Endodermal cell (in vitro differentiated cells): ENCODE results near the gene TSPAN9. TPM values are rescaled to one million over a fixed set of nuclear protein-coding genes. Genes with fewer than 3 reads are reported as not detected.

Experiments used
- DNase-seq: peaks from one replicate; pipeline ENCODE4 v3.0.0-alpha.2; 2017
- H3K27ac ChIP-seq: 2 replicates; pipeline ENCODE4 v1.5.1; 2013; ENCODE audit warnings: mild to moderate bottlenecking, low read depth, low read length, moderate library complexity
- H3K27me3 ChIP-seq: 2 replicates; pipeline ENCODE4 v1.6.1; 2013; ENCODE audit warnings: mild to moderate bottlenecking, low read length, moderate library complexity; ENCODE audit not compliant: insufficient read depth, control insufficient read depth, poor library complexity, severe bottlenecking
- H3K36me3 ChIP-seq: 2 replicates; pipeline ENCODE4 v1.7.0; 2013; ENCODE audit warnings: mild to moderate bottlenecking, low read length, moderate library complexity; ENCODE audit not compliant: control insufficient read depth, insufficient read depth
- H3K4me1 ChIP-seq: one replicate; pipeline ENCODE4 v1.7.0; 2013; ENCODE audit warnings: low read length; ENCODE audit not compliant: control insufficient read depth, insufficient read depth
- H3K4me3 ChIP-seq: 2 replicates; pipeline ENCODE4 v1.5.1; 2013; ENCODE audit warnings: mild to moderate bottlenecking, low read length, moderate library complexity
- H3K9ac ChIP-seq: 2 replicates; pipeline ENCODE4 v1.6.1; 2013; ENCODE audit warnings: mild to moderate bottlenecking, low read length, moderate library complexity; ENCODE audit not compliant: poor library complexity, severe bottlenecking; ENCODE audit errors: extremely low read depth
- H3K9me3 ChIP-seq: 2 replicates; pipeline ENCODE4 v1.6.1; 2013; ENCODE audit warnings: mild to moderate bottlenecking, low read length, moderate library complexity; ENCODE audit not compliant: control insufficient read depth
- H3K27ac Mint-ChIP-seq: 2 replicates; pipeline ENCODE4 v1.8.0; 2020; ENCODE audit warnings: mixed read lengths
- H3K27me3 Mint-ChIP-seq: 2 replicates; pipeline ENCODE4 v1.8.0; 2021; ENCODE audit warnings: mild to moderate bottlenecking, mixed read lengths; ENCODE audit not compliant: insufficient read depth
- H3K36me3 Mint-ChIP-seq: 2 replicates; pipeline ENCODE4 v1.8.0; 2020; ENCODE audit warnings: low read depth, mixed read lengths
- H3K4me1 Mint-ChIP-seq: 2 replicates; pipeline ENCODE4 v1.8.0; 2020; ENCODE audit warnings: mixed read lengths
- H3K4me3 Mint-ChIP-seq: 2 replicates; pipeline ENCODE4 v1.8.0; 2020; ENCODE audit warnings: mild to moderate bottlenecking, moderate library complexity, mixed read lengths
- H3K9me3 Mint-ChIP-seq: 2 replicates; pipeline ENCODE4 v1.8.0; 2020; ENCODE audit warnings: mild to moderate bottlenecking, mixed read lengths
- CTCF ChIP-seq: fragments of 200-600 bp; sonication (generic); conservative IDR thresholded peaks from 2 replicates; pipeline ENCODE4 v1.5.0; 2021; ENCODE audit warnings: antibody characterized with exemption, mild to moderate bottlenecking
- WGBS, 2 experiments: methylation state at CpG; one replicate each; pipeline versions ENCODE4 v1.1.5 to v1.1.7; 2013; ENCODE audit warnings: missing lambda C conversion rate in 2 of 2, mixed read lengths in 1 of 2; ENCODE audit not compliant: insufficient coverage in 1 of 2, insufficient read length in 1 of 2; 5-methylcytosine and 5-hydroxymethylcytosine counted together
- total RNA-seq, 2 donors: library from RNA; stranded (reverse); fragmentation: NEBNext Ultra II Directional in 1 of 2; extraction: Animal tissue kit (Norgen Biotek cat#: 25700) in 1 of 2; gene quantifications; 2 replicates in 1 of 2; 3 replicates in 1 of 2; pipeline ENCODE4 v1.2.1, GENCODE V29; 2021

The TSPAN9 gene
- total RNA-seq, 2 donors from 2014 or later, result 31.9 to 80.8 TPM

- Histone ChIP-seq H3K9me3 (no peaks in the 10 kb centered on the region), H3K27ac (no peak overlapping the region), H3K27me3 (no peaks in the 10 kb centered on the region), H3K9ac (no peak overlapping the region), H3K4me3 (no peak overlapping the region), H3K36me3 (no peaks in the 10 kb centered on the region), H3K4me1 (no peaks in the 10 kb centered on the region)
- Mint-ChIP-seq H3K9me3 (no peaks in the 10 kb centered on the region), H3K4me3 (no peak overlapping the region), H3K36me3 (no peaks in the 10 kb centered on the region), H3K4me1 (peaks cover 19% of the 10 kb centered on the region), H3K27ac (no peak overlapping the region), H3K27me3 (peaks cover 1% of the 10 kb centered on the region)
- 86 to 90% methylated on average over 8 to 11 of the region's 11 CpGs for WGBS, 2 experiments
- TF ChIP-seq CTCF, result peak; percentile 29
- no peak for DNase-seq
Measured at GRCh38 chr12:3261782-3262359, 184.7 kb downstream of the TSPAN9 start.

DNA sequence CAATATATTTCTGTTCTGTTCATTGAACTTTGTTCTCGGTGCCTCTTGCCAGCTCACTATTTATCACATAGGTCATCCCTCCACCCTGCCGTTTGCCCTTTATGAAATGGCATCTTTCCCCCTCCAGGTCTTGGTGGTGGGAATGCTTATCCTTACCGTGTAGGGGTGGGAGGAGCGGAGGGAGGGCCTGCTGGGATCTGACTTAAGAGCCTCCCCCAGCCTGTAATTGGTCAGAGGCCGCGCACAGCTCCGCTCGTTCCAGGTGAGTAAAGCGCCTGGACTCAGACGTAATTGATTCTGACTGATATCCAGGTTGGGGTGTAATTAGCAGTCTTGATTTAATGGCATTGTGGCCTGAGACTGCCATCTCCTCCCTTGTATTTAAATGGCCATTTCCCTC, 185.3 kb downstream of the TSPAN9 start:
- TF ChIP-seq CTCF, result no peak
- H3K4me1 ChIP-seq, result no peaks in the 10 kb centered on the region
- 87 to 90% methylated on average over 2 to 10 of the region's 10 CpGs for whole genome bisulfite sequencing, 2 experiments
- Mint-ChIP-seq H3K9me3 (no peaks in the 10 kb centered on the region), H3K4me1 (peaks cover 13% of the 10 kb centered on the region), H3K27ac (no peak overlapping the region), H3K27me3 (peaks cover 1% of the 10 kb centered on the region), H3K4me3 (no peak overlapping the region), H3K36me3 (no peaks in the 10 kb centered on the region)
- H3K4me3 ChIP-seq, result no peak overlapping the region
- H3K27me3 ChIP-seq, result no peaks in the 10 kb centered on the region
- no peaks in the 10 kb centered on the region for H3K36me3 ChIP-seq
- H3K27ac ChIP-seq, result no peak overlapping the region
- H3K9ac ChIP-seq, result no peak overlapping the region
- H3K9me3 ChIP-seq, result no peaks in the 10 kb centered on the region
- DNase-seq, result no peak

DNA sequence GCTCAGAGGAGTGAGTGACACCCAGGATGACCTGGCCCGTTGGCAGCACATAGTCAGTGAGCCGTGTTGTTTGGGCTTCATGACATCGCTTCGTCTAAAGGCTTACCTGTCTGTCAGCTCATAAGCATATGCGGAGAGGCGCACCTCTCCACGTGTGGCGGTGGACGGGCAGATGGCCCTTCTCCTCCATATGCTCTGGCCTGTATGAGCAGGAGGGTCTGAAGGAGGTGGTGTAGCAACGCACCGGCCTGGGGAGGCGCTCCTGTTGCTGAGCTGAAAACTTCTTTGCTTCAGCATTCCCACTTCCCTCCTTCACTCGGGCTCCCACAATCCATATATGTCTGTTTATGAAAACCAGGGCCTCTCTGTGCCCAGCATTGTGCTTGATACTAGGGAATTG, 186.1 kb downstream of the TSPAN9 start:
- no peak overlapping the region for H3K4me3 ChIP-seq
- WGBS, 2 experiments, result 88 to 100% methylated on average over 1 to 13 of the region's 13 CpGs

More for the DNA sequence above, 186.1 kb downstream of the TSPAN9 start:
- H3K27ac ChIP-seq, result no peak overlapping the region
- Mint-ChIP-seq H3K4me1 (peaks cover 7% of the 10 kb centered on the region), H3K4me3 (no peak overlapping the region), H3K27me3 (no peaks in the 10 kb centered on the region), H3K36me3 (no peaks in the 10 kb centered on the region), H3K27ac (peak overlapping the region; percentile 44), H3K9me3 (no peaks in the 10 kb centered on the region)
- DNase-seq, result no peak
- no peaks in the 10 kb centered on the region for H3K27me3 ChIP-seq
- TF ChIP-seq CTCF, result peak; percentile 33
- H3K4me1 ChIP-seq, result no peaks in the 10 kb centered on the region
- H3K36me3 ChIP-seq, result no peaks in the 10 kb centered on the region
- no peaks in the 10 kb centered on the region for H3K9me3 ChIP-seq
- no peak overlapping the region for H3K9ac ChIP-seq
